GM08714 (cell line): ENCODE measurements around the gene KRT82.

Experiments used
- H3K4me3 ChIP-seq: fragments of 200-500 bp; sonication (Bioruptor generic); 2 replicates; pipeline ENCODE4 v1.5.1; 2014; ENCODE audit warnings: mild to moderate bottlenecking, low read length, inconsistent platforms
- ZNF274 ChIP-seq: IDR thresholded peaks from 2 replicates; pipeline ENCODE4 v1.6.1; 2012; ENCODE audit warnings: mild to moderate bottlenecking, low read depth, low read length

The KRT82 gene

GRCh38 chr12:52407918-52408317 lies 1.8 kb upstream of the KRT82 start:
- H3K4me3 ChIP-seq, result no peak overlapping the region
- TF ChIP-seq ZNF274, result no peak

- TF ChIP-seq ZNF274, result no peak
These were observed 1.2 kb downstream of the KRT82 start for GRCh38 chr12:52404951-52405350.

DNA sequence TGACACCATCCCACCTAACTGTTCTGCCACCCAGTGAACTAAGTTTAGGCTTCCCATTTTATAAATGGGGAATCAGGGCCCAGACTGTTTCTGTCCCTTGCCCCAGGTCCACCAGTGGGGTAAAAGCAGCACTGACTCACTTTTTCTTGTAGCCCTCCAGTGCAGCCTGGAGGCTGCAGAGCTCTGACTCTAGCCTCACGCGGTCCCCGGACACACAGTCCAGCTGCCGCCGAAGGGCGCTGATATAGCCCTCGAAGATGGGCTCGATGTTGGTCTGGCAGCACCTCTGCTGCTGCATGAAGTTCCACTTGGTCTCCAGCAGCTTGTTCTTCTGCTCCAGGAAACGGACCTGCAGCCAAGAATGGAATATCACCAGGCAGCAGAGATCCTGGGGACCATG lies 2.6 kb downstream of the KRT82 start:
- TF ChIP-seq ZNF274, result no peak
- no peak overlapping the region for H3K4me3 ChIP-seq

More at GRCh38 chr12:52404951-52405350, 1.2 kb downstream of the KRT82 start:
- H3K4me3 ChIP-seq, result no peak overlapping the region

DNA sequence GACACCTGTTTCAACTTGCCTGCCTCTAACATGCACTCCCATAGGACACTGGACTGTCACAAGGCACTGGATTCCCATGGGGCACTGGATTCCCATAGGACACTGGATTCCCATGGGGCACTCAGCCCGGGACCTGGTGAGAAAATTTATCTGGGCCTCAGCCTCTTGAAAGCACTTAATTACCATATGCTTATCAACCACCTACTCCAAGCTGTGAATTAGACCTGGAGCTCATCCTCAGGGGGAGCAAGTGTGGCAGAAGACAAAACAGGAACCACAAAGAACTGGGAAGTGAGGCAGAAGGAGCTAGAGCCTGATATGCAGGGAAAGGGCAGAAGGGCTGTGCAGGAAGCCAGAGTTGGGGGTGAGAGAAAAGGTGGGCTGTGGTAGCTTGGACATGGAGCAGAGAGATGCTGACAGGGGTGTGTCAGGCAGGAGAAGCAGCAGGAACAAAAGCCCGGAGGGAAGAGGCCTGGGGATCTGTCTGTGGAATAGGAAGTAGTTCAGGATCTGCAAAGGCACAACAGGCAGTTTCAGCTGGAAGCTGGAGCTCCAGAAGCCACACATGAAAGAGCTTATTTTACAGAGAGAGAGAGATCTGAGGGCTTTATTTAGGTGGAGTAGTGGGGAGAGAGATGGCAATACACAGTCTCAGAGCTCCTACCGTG lies 3.1 kb downstream of the KRT82 start:
- TF ChIP-seq ZNF274, result no peak

GRCh38 chr12:52402377-52402776 lies 3.8 kb downstream of the KRT82 start:
- TF ChIP-seq ZNF274, result no peak
- H3K4me3 ChIP-seq, result no peak overlapping the region

More for the DNA sequence above, 3.1 kb downstream of the KRT82 start:
- no peak overlapping the region for H3K4me3 ChIP-seq

GRCh38 chr12:52401926-52402325 lies 4.2 kb downstream of the KRT82 start:
- no peak for TF ChIP-seq ZNF274
- H3K4me3 ChIP-seq, result no peak overlapping the region

DNA sequence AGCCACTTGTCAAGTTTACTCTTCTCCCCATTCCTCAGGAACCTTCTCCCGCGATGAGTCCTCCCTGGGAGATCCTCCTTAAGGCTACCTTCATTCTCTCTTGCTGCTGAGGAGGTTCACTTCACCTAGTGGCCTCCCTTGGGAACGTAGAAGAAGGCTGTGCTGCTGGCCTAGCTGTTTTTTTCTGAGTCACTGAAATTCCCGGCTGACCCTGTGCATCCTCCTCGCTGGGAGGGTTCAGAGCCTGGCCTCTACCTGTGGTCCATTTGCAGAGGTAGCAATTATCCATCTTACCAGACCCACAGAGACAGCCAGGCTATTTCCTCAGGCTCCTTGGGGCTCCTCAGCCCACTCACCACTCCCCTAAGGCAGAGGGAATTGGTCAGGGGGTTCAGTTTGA lies 4.6 kb downstream of the KRT82 start:
- no peak for TF ChIP-seq ZNF274
- H3K4me3 ChIP-seq, result no peak overlapping the region

DNA sequence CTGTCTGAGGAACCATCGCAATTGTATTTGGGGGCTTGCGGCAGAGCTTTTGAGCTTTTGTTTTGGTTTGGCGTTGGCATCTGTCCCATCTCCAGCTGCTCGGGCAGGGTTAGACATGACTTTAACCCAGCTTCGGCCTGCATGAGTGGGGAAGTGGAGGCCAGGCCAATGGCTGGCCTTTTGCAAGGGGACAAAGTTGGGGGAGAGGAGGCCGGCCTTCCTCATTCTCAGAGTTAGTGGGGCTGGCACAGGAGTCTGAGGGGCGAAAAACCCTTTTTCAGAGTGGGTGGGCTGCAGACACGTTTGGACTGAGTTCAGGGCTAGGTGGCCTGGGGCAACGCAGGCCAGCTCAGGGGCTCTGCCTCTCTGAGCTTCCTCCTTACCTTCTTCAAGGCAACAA lies 5.2 kb downstream of the KRT82 start:
- no peak for TF ChIP-seq ZNF274
- H3K4me3 ChIP-seq, result no peak overlapping the region

GRCh38 chr12:52399756-52400155 lies 6.4 kb downstream of the KRT82 start:
- TF ChIP-seq ZNF274, result no peak
- H3K4me3 ChIP-seq, result no peak overlapping the region

- no peak overlapping the region for H3K4me3 ChIP-seq
- no peak for TF ChIP-seq ZNF274
These were observed 8.0 kb downstream of the KRT82 start for GRCh38 chr12:52398176-52398575.

GRCh38 chr12:52396656-52397055 lies 9.5 kb downstream of the KRT82 start:
- no peak overlapping the region for H3K4me3 ChIP-seq
- TF ChIP-seq ZNF274, result no peak

DNA sequence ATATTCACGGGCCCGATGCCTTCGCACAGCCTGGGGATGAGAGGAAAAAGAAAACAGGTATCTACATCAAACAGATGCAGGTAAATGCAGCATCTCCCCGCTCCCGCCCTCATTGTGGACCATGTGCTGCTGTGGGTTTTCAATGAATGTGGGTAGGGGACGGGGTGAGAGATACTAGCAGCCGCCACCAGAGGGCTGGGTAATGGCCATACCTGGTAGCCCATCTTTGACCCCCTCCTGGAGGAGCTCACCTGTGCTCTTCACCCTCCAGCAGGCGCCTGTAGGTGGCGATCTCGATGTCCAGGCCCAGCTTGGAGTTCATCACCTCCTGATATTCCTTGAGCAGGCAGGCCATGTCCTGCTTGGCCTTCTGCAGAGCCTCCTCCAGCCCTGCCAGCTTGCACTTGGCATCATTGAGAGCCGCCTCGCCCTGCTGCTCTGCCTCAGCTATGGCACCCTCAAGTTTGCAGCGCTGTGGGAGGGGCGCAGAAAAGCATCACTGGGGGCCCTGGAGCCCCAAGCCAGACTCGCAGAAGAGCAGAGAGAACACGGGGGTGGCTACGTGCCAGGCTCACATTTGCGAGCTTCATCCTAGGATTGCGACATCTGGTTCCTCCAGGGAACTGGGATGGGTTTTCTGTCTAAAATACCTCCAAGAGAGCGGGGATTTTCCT lies 10.2 kb downstream of the KRT82 start:
- no peak for TF ChIP-seq ZNF274

GRCh38 chr12:52394836-52395405 lies 11.2 kb downstream of the KRT82 start:
- no peak overlapping the region for H3K4me3 ChIP-seq
- no peak for TF ChIP-seq ZNF274

More for the DNA sequence above, 10.2 kb downstream of the KRT82 start:
- no peak overlapping the region for H3K4me3 ChIP-seq

DNA sequence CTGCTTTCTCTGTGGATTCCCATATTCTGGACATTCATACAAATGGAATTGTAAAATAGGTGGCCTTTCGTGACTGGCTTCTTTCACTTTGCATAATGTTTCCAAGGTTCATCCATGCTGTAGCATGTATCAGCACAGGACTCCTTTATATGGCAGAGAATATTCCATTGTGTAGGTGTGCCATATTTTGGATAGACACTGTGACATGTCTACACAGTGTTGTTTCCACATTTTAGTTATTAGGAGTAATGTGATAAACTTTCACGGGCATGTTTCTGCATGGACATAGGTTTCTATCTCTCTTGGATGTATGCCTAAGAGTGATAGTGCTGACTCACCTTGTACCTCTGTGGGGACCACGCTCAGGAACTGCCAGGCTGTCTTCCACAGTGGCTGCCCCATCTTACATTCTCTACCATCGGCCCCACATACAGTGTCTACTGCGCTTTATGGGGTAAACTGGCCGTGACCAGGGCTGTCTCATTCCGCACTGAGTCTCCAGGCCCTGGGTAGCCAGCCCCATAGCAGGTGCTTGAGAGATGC lies 13.6 kb downstream of the KRT82 start:
- TF ChIP-seq ZNF274, result no peak

DNA sequence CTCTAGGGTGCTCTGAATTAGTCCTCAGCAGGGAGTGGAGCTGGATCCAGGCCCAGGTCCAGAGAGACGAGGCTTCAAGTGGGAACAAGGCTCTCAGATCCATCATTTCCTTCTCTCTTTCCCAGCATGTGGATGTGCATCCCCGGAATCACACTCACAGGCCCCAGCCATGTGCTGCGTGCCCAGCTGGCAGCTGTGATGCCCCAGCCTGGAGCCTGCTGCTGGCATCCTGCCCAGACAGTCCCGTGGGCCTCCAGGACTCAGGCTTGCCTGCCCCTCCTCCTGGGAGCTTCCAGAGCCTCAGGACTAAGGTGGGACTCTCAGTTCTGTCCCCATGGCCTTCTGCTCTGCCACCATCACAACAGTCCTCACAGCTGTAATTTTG lies 14.5 kb downstream of the KRT82 start:
- no peak for TF ChIP-seq ZNF274
- no peak overlapping the region for H3K4me3 ChIP-seq

More for the DNA sequence above, 13.6 kb downstream of the KRT82 start:
- no peak overlapping the region for H3K4me3 ChIP-seq
